CD14-positive monocyte (primary cell): Measurements from ENCODE around the gene PTH2R. TPM values are rescaled to one million over a fixed set of nuclear protein-coding genes. Genes with fewer than 3 reads are reported as not detected.

Source experiments
- DNase-seq, 3 donors: peaks; one replicate each; pipeline ENCODE4 v3.0.0-alpha.2; 2011 to 2022
- H2AFZ ChIP-seq: 2 replicates; pipeline ENCODE4 v1.6.0; 2012; ENCODE audit warnings: mild to moderate bottlenecking, low read depth, low read length, inconsistent platforms; ENCODE audit not compliant: insufficient read depth, poor library complexity, severe bottlenecking
- H3K27ac ChIP-seq, 2 donors: 1 replicate in 1 of 2; 2 replicates in 1 of 2; pipeline ENCODE4 v1.5.1; 2012 to 2013; ENCODE audit warnings: low read length in 2 of 2, control low read depth in 1 of 2, inconsistent platforms in 1 of 2, low read depth in 1 of 2, mild to moderate bottlenecking in 1 of 2
- H3K27me3 ChIP-seq, 2 donors: one replicate each; pipeline versions ENCODE4 v1.6.0 to v1.6.1; 2011 to 2013; ENCODE audit warnings: low read length in 2 of 2; ENCODE audit not compliant: control insufficient read depth in 2 of 2, insufficient read depth in 2 of 2
- H3K36me3 ChIP-seq, 2 donors: replicated peaks in 1 of 2; 1 replicate in 1 of 2; 2 replicates in 1 of 2; pipeline versions ENCODE4 v1.5.1 to v1.6.1; 2012 to 2013; ENCODE audit warnings: low read length in 2 of 2, control low read depth in 1 of 2, inconsistent platforms in 1 of 2, mild to moderate bottlenecking in 1 of 2; ENCODE audit not compliant: insufficient read depth in 2 of 2, control insufficient read depth in 1 of 2
- H3K4me1 ChIP-seq, 2 donors: 1 replicate in 1 of 2; 2 replicates in 1 of 2; pipeline versions ENCODE4 v1.5.1 to v1.6.1; 2012 to 2013; ENCODE audit warnings: low read length in 2 of 2, control low read depth in 1 of 2, inconsistent platforms in 1 of 2, mild to moderate bottlenecking in 1 of 2, moderate library complexity in 1 of 2; ENCODE audit not compliant: insufficient read depth in 2 of 2, control insufficient read depth in 1 of 2
- H3K4me2 ChIP-seq: replicated peaks from 2 replicates; pipeline ENCODE3; 2012; ENCODE audit warnings: low read length, moderate library complexity, mild to moderate bottlenecking; ENCODE audit not compliant: poor library complexity, severe bottlenecking; ENCODE audit errors: extremely low read depth
- H3K4me3 ChIP-seq, 3 experiments: fragments of 200-600 bp in 1 of 3; sonication (generic) in 1 of 3; replicated peaks in 1 of 3; 1 replicate in 2 of 3; 2 replicates in 1 of 3; pipeline ENCODE4 v1.5.1; 2011 to 2013; ENCODE audit warnings: low read length in 3 of 3, mild to moderate bottlenecking in 3 of 3, control low read depth in 2 of 3, low read depth in 2 of 3, inconsistent platforms in 1 of 3, moderate library complexity in 1 of 3
- H3K79me2 ChIP-seq: 2 replicates; pipeline ENCODE4 v1.6.0; 2012; ENCODE audit warnings: mild to moderate bottlenecking, control low read depth, inconsistent platforms, low read length, moderate library complexity; ENCODE audit not compliant: insufficient read depth
- H3K9ac ChIP-seq: 2 replicates; pipeline ENCODE4 v1.6.0; 2017; ENCODE audit warnings: low read length, mild to moderate bottlenecking; ENCODE audit not compliant: insufficient read depth, poor library complexity, severe bottlenecking
- H3K9me3 ChIP-seq, 2 donors: replicated peaks in 1 of 2; 1 replicate in 1 of 2; 2 replicates in 1 of 2; pipeline versions ENCODE4 v1.5.1 to v1.6.1; 2012 to 2013; ENCODE audit warnings: low read length in 2 of 2, control low read depth in 1 of 2; ENCODE audit not compliant: control insufficient read depth in 1 of 2, insufficient read depth in 1 of 2
- H4K20me1 ChIP-seq: 2 replicates; pipeline ENCODE4 v1.6.0; 2012; ENCODE audit warnings: mild to moderate bottlenecking, low read length, control low read depth, moderate library complexity; ENCODE audit not compliant: insufficient read depth
- H3K27ac Mint-ChIP-seq, 7 donors: one replicate each; pipeline ENCODE4 v1.8.0; 2020; ENCODE audit warnings: mild to moderate bottlenecking in 7 of 7, mixed read lengths in 7 of 7, moderate library complexity in 6 of 7, inconsistent platforms in 2 of 7
- H3K27me3 Mint-ChIP-seq, 3 donors: one replicate each; pipeline ENCODE4 v1.8.0; 2021 to 2022; ENCODE audit warnings: low read depth in 3 of 3, mild to moderate bottlenecking in 3 of 3, mixed read lengths in 3 of 3, moderate library complexity in 3 of 3, inconsistent platforms in 1 of 3
- H3K36me3 Mint-ChIP-seq, 2 donors: one replicate each; pipeline ENCODE4 v1.8.0; 2020; ENCODE audit warnings: mixed read lengths in 2 of 2, inconsistent platforms in 1 of 2, mild to moderate bottlenecking in 1 of 2
- H3K4me1 Mint-ChIP-seq: one replicate; pipeline ENCODE4 v1.8.0; 2020; ENCODE audit warnings: mild to moderate bottlenecking, mixed read lengths
- H3K4me3 Mint-ChIP-seq, 2 donors: one replicate each; pipeline ENCODE4 v1.8.0; 2020; ENCODE audit warnings: mild to moderate bottlenecking in 2 of 2, mixed read lengths in 2 of 2, moderate library complexity in 1 of 2
- H3K9me3 Mint-ChIP-seq, 7 donors: one replicate each; pipeline ENCODE4 v1.8.0; 2020 to 2022; ENCODE audit warnings: mixed read lengths in 7 of 7, mild to moderate bottlenecking in 6 of 7, moderate library complexity in 6 of 7, inconsistent platforms in 2 of 7
- WGBS: methylation state at CpG from one replicate; pipeline ENCODE4 v1.1.5; 2013; ENCODE audit warnings: missing lambda C conversion rate; ENCODE audit not compliant: insufficient coverage; 5-methylcytosine and 5-hydroxymethylcytosine counted together
- intact Hi-C, 2 donors: fragments of 100-400 bp; cut with micrococcal nuclease; formaldehyde crosslinking; loops; one replicate each; pipeline versions ENCODE4 v1.15.0 to v1.15.1; 2023
- polyA plus RNA-seq, 3 donors: library from polyadenylated mRNA; depleted of rRNA in 1 of 3; unstranded in 2 of 3; stranded (reverse) in 1 of 3; fragments of 300-500 nt in 2 of 3; fragments of >200 nt in 1 of 3; fragmentation: Illumina TruSeq in 2 of 3; gene quantifications; 1 replicate in 2 of 3; 2 replicates in 1 of 3; pipeline ENCODE4 v1.2.3, GENCODE V29; 2012 to 2021
- TF ChIP-seq, protein P1 (sequence below): fragments of 200-600 bp; IDR thresholded peaks from one replicate; pipeline ENCODE4 v1.8.0; 2022; ENCODE audit warnings: antibody characterized with exemption, mild to moderate bottlenecking

PTH2R gene
- polyA plus RNA-seq, 3 donors = 0.07 to 0.12 (median 0.11) TPM

DNA sequence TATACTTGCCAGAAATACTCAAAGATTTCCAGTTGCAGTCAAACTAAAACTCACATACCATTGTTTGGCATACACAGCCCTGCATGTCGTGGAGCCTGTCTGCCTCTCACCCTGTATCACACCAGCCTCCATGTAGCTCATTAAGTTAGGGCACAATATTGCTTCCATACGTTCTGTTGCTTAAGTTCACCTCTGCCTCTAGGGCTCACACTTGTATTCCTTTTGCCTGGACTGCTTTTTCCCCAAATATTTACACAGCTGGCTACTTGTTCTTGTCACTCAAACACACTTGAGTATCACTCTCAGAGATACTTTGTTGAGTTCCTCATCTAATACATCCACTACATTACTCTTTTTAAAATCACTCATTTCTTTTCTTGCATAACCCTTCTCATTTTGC is 83.1 kb downstream of the PTH2R start:
- H3K4me3 Mint-ChIP-seq = no peak overlapping the region
- H3K27me3 Mint-ChIP-seq = peaks cover 0 to 3% (median 0%) of the 10 kb centered on the region in 3 donors
- Histone ChIP-seq H4K20me1 (no peaks in the 10 kb centered on the region), H3K27ac (no peak overlapping the region), H3K4me3 (no peak overlapping the region), H2AFZ (no peak overlapping the region), H3K4me2 (no peak overlapping the region), H3K9ac (no peak overlapping the region), H3K27me3 (no peaks in the 10 kb centered on the region), H3K4me1 (peaks cover 0 to 5% of the 10 kb centered on the region in 2 donors), H3K9me3 (no peaks in the 10 kb centered on the region), H3K36me3 (no peaks in the 10 kb centered on the region), H3K79me2 (no peaks in the 10 kb centered on the region)
- H3K9me3 Mint-ChIP-seq = peaks cover 0 to 2% (median 0%) of the 10 kb centered on the region in 7 donors
- intact Hi-C loops = no loop called here
- TF ChIP-seq, protein P1, sequence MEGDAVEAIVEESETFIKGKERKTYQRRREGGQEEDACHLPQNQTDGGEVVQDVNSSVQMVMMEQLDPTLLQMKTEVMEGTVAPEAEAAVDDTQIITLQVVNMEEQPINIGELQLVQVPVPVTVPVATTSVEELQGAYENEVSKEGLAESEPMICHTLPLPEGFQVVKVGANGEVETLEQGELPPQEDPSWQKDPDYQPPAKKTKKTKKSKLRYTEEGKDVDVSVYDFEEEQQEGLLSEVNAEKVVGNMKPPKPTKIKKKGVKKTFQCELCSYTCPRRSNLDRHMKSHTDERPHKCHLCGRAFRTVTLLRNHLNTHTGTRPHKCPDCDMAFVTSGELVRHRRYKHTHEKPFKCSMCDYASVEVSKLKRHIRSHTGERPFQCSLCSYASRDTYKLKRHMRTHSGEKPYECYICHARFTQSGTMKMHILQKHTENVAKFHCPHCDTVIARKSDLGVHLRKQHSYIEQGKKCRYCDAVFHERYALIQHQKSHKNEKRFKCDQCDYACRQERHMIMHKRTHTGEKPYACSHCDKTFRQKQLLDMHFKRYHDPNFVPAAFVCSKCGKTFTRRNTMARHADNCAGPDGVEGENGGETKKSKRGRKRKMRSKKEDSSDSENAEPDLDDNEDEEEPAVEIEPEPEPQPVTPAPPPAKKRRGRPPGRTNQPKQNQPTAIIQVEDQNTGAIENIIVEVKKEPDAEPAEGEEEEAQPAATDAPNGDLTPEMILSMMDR = no peak
- WGBS = 76% methylated on average over 2 of the region's 2 CpGs
- H3K27ac Mint-ChIP-seq = no peak overlapping the region
- H3K36me3 Mint-ChIP-seq = no peaks in the 10 kb centered on the region
- H3K4me1 Mint-ChIP-seq = peaks cover 8% of the 10 kb centered on the region
- no peak for DNase-seq

DNA sequence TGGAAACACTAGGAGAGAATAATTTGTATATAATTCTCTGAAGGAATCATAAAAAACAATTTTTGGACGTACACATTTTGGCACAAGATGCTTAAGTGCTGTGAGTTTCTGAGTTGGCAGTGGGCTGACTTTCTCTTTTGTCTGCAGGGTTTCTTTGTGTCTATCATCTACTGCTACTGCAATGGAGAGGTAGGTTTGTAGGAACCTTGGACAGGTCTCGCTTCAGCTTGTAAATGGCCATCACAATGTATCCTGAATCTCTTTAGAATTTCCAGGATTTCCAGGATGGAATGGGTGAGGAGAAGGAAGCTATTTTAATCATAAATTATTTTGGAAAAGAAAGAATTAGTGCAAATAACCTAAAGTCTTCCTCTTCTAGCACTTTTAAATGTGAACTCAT is 83.9 kb downstream of the PTH2R start:
- H3K4me3 ChIP-seq = no peak overlapping the region
- peaks cover 0 to 5% of the 10 kb centered on the region in 2 donors for H3K4me1 ChIP-seq
- H3K79me2 ChIP-seq = no peaks in the 10 kb centered on the region
- no peak overlapping the region for H3K4me3 Mint-ChIP-seq
- WGBS = 100% methylated on average over 1 of the region's 2 CpGs
- no peaks in the 10 kb centered on the region for H3K36me3 Mint-ChIP-seq
- H4K20me1 ChIP-seq = no peaks in the 10 kb centered on the region
- TF ChIP-seq, protein P1 = no peak
- H3K9me3 Mint-ChIP-seq = peaks cover 0 to 3% (median 0%) of the 10 kb centered on the region in 7 donors
- H3K27me3 Mint-ChIP-seq = peaks cover 0 to 3% (median 0%) of the 10 kb centered on the region in 3 donors
- no peak overlapping the region for H3K4me2 ChIP-seq
- H3K36me3 ChIP-seq = no peaks in the 10 kb centered on the region
- H3K9ac ChIP-seq = no peak overlapping the region
- peaks cover 8% of the 10 kb centered on the region for H3K4me1 Mint-ChIP-seq
- H3K27ac Mint-ChIP-seq = no peak overlapping the region
- no peaks in the 10 kb centered on the region for H3K27me3 ChIP-seq
- intact Hi-C loops = no loop called here
- DNase-seq = no peak
- H2AFZ ChIP-seq = no peak overlapping the region
- no peak overlapping the region for H3K27ac ChIP-seq
- H3K9me3 ChIP-seq = no peaks in the 10 kb centered on the region
